Measurements from ENCODE around the gene RUBCNL.

Gene RUBCNL

GRCh38 chr13:46303742-46304385 is 83.2 kb downstream of the RUBCNL start:
- no peak for DNase-seq

GRCh38 chr13:46297361-46297811 is 89.7 kb downstream of the RUBCNL start:
- DNase-seq = no peak

- DNase-seq = no peak
Observed at GRCh38 chr13:46296921-46297320, 90.1 kb downstream of the RUBCNL start.

GRCh38 chr13:46296115-46296822 is 90.8 kb downstream of the RUBCNL start:
- no peak for DNase-seq

GRCh38 chr13:46295491-46296114 is 91.4 kb downstream of the RUBCNL start:
- DNase-seq = peak; percentile 32

- DNase-seq = no peak
Observed at GRCh38 chr13:46293436-46293835, 93.6 kb downstream of the RUBCNL start.

Measured in activated CD4-positive, alpha-beta T cell treated with anti-CD3 and anti-CD28 coated beads for 1 hour (primary cell).